ENCODE results near the gene METTL4.
"Not testable (repeated sequence)": the region's sequence is repeated elsewhere in the genome, so short reads cannot be mapped to it uniquely, and the experiment has no call there.

The METTL4 gene

GRCh38 chr18:2559249-2559648, 12.1 kb downstream of the METTL4 start:
- DNase-seq, result no peak

DNA sequence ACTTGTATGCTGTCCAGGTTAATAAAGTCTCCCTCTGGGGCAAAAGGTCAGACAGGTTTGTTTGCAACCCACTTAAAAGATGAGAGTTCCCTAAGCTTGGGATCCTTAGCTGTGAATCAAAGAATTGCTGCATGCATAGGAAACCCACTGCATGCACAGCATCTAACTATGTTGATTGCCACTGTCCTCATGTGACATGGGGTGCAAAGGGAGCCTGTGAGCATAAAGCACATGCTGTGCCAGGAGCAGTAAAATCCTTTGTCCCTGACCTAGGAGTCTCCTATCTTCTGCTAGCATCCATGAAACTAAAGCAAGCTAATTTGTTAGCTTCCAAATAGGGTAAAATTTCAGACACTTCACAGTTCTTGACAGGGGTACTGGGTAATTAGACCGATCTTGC, 13.8 kb downstream of the METTL4 start:
- DNase-seq, result no peak

GRCh38 chr18:2555895-2556294, 15.4 kb downstream of the METTL4 start:
- DNase-seq, result no peak

DNA sequence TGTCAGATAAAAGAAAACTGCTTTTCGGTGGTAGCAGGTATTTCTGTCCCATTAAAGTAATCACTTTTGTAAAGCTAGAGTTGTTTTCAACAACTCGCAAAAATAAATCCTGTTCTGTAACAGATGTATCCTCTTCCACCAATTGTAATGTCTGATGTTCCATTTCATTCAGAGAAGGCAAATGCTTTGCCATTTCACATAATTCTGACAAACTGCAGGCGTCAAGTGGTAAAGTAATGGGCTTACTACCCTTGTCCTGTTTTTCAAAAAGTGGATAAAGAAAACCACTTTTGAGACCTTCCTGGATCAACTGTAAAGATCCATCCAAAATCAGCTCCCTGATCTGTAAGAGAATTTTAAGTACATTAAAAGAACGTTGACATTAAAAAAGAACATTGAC, 16.6 kb downstream of the METTL4 start:
- no peak for DNase-seq

- DNase-seq, result no peak
Observed at GRCh38 chr18:2551425-2551824, 19.9 kb downstream of the METTL4 start.

DNA sequence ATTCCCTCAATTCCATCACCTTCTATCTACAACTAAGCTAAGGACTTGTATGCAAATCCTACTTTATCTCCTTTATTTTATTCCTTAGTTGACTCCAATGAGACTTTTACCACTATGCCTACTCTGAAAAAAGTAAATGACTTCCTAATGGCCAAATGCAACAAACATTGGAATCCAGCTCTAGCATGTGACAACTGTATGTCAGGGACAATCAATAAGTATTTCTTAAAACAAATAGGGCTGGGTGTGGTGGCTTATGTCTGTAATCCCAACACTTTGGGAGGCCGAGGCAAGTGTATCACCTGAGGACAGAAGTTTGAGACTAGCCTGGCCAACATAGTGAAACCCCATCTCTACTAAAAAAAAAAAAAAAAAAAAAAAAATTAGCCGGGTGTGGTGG, 21.8 kb downstream of the METTL4 start:
- no peak for DNase-seq

- no peak for DNase-seq
Observed at GRCh38 chr18:2547477-2548087, 23.7 kb downstream of the METTL4 start.

- DNase-seq, result no peak
Observed at GRCh38 chr18:2545155-2545554, 26.1 kb downstream of the METTL4 start.

GRCh38 chr18:2541925-2542563, 29.3 kb downstream of the METTL4 start:
- DNase-seq, result not testable (repeated sequence)

- DNase-seq, result no peak
Observed at GRCh38 chr18:2540575-2540974, 30.7 kb downstream of the METTL4 start.

GRCh38 chr18:2538844-2539243, 32.5 kb downstream of the METTL4 start:
- DNase-seq, result no peak

DNA sequence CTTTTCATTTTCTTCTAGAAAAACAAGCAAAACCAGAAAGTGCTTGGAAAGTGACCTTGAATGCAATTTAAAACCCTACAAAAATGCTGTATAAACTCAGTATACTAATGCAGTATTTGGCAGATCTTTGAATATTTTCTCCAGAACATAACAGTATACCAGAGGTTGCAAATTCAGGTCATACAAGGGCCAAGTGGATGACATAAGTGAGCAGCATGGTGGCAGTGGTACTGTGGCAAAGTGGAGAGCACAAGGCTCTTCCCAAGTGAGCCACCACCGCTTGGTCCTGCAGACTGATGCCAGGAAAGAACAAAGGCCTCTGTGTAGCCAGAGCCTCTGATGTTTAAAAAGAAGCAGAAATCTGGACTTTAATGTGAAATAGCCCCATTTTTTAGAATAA, 33.1 kb downstream of the METTL4 start:
- DNase-seq, result no peak

DNA sequence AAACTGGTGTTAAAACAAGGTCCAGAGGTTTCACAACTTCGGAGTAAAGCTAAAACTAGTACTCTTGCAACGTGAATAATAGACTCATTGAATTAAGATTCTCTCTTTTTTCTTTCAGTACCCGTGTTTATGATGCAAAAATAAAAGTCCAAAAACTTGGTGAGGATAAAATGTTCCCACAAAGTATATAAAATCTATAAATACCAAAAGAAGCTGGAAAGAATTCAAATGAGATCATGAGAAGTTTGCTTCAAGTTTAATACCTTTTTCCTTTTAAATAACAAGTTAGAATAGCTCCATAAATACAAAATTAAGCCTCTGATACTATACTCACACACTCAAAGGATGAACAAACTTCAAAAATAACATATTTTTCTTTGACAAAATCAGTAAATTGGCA, 34.0 kb downstream of the METTL4 start:
- DNase-seq, result no peak

GRCh38 chr18:2536493-2536892, 34.8 kb downstream of the METTL4 start:
- no peak for DNase-seq

GRCh38 chr18:2536063-2536462, 35.2 kb downstream of the METTL4 start:
- DNase-seq, result no peak

- no peak for DNase-seq
Observed at GRCh38 chr18:2535419-2535910, 35.8 kb downstream of the METTL4 start.

- no peak for DNase-seq
Observed at GRCh38 chr18:2534906-2535305, 36.4 kb downstream of the METTL4 start.

DNA sequence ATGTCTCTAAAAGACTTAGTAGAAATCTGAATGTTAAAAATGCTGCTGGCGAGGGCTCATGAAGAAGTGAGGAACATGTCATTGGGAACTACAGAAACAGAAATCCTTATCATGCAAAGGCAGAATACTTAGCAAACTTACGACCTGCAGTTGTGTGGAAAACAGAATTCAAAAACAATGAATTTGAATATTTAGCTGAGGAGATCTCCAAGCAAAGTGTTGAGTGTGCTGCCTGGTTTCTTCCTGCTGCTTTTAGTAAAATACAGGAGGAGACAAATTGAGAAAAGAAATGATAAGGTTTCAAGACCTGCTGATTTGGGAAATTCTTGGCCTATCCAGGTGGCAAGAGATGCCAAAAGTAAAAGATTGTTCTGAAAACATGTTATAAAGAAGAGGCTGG, 38.5 kb downstream of the METTL4 start:
- no peak for DNase-seq

- DNase-seq, result no peak
Observed at GRCh38 chr18:2531751-2532150, 39.6 kb downstream of the METTL4 start.

- DNase-seq, result no peak
Observed at GRCh38 chr18:2529154-2529553, 42.2 kb downstream of the METTL4 start.

- no peak for DNase-seq
Observed at GRCh38 chr18:2526329-2526728, 45.0 kb downstream of the METTL4 start.

GRCh38 chr18:2524794-2525198, 46.5 kb downstream of the METTL4 start:
- not testable (repeated sequence) for DNase-seq

GRCh38 chr18:2522112-2522511, 49.2 kb downstream of the METTL4 start:
- no peak for DNase-seq

DNA sequence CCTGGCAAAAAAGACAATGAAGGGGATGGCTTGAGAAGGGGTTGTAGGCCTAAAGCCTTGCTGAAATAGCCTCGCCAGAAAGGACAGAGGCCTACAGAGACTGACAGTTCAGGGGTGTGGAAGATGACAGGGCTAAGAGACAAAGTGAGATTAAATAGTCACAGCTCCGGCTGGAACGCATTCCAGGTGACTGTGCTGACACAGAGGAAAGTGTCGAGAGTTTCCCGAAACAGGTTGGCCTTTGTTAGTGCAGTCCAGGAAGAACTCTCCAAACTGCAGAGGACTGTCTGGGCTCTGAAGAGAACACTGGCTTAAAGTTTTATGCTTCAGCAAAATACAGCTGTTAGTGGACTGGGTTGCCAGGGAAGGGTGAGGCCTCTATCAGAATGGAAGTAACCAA, 52.8 kb downstream of the METTL4 start:
- DNase-seq, result no peak

Data from activated CD4-positive, alpha-beta T cell treated with anti-CD3 and anti-CD28 coated beads, Interleukin-2, amount 50 U/mL, for 4 hours (primary cell).